HG02884 (cell line): Measurements from ENCODE around the gene LRP1B.
"Not testable (repeated sequence)": the region's sequence is repeated elsewhere in the genome, so short reads cannot be mapped to it uniquely, and the experiment has no call there.

ENCODE experiments used
- ATAC-seq: cut with Tn5 transposase; IDR thresholded peaks from one replicate; pipeline ENCODE4 v1.9.1; 2021; ENCODE audit warnings: mild to moderate bottlenecking, moderate library complexity; ENCODE audit not compliant: unreplicated experiment

The LRP1B gene

DNA sequence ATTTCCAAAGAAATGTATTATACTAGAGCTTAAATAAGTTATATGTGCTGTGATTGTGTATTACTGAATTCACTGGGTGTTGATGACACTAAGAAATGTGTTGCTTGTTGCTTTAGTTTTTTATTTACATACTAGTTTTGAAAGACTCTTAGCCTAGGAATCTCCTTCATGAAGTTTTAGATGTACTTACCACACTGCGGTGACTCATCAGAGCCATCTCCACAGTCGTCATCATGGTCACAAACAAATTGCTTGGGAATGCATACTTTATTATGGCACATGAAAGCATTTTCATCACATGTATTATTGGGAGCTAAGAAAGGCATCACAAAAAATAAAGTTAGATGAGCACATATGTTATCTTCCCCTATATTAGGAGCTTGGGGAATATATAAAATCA, 1624.2 kb downstream of the LRP1B start:
- ATAC-seq: no peak

DNA sequence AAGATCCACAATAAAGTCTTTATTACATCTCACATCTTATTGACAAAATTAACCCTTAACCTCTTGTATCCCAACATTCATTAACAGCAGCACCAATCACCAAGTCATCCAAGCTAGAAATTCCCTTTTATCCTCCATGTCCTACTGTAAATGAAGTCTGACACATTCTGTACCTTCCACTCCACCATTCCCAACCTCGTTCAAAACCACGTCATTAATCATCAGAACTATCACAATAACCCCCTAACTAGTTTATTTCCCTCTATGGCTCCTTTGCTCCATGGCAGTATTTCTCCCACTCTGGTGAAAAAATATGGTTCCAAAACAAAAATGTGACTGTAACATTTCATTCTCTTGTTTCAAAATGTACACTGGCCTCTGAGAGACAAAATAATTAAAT, 1626.2 kb downstream of the LRP1B start:
- no peak for ATAC-seq

DNA sequence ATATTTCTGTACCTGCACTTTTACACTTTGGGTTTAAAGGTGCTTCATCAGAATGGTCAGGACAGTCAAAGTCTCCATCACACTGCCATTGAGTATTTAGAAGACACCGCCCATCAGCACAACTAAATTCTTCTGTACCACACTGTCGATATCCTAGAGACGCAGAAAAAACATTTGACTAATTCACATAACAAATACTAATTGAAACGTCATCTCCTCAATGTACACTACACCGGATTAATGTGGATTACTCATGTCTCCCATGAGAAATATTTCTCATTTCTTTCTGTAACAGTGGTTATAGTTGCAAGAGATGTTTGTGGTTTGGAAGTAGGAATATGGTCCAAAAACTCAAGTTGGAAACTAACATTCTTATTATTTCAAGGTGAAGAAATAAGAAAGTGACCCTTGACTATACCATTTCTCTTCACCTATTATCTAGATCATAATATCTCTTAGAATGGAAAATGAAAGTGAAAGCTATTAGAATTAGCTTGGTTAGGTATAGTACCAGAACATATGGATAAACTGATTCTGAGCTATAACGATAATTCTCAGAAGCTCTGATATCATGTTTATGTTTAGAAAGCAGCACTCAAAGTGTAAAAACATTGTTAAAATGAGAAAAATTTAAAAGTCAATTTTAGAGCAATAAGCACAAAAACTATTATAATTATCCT, 1627.7 kb downstream of the LRP1B start:
- ATAC-seq: no peak

DNA sequence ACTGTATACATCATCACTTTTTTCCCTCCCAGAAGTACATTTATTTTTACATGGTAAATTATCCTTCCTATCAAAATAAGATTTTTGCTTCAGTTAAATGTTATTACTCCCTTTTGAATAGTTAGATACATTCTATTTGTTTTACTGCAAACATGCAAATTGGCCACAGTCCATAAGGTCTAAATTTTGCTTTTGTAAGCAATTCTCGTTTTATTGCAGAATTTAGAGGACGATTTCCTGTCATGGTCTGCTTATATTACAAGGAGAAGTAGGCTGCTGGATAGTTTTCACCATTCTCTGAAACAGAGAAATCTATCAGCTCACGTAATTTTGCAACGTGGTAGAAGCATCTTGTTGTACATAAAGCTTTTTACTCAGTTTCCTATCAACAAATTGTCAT, 1632.5 kb downstream of the LRP1B start:
- ATAC-seq: no peak

DNA sequence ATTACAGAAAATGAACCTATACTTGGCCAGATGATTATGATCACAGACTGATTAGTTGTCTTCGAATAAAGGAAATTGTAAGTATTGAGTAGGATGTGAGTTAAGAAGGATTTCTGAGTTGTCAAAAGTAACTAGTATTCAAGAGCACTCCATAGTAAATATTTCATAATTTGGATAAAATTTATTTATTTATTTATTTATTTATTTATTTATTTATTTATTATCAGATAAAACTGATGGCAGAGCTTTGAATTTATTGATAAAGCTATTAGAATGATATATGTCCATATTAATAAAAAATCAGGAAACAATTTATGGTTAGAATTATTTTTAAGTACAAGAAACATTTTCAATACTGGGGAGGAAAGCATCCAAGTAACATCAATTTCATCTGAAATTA, 1634.1 kb downstream of the LRP1B start:
- ATAC-seq: no peak

DNA sequence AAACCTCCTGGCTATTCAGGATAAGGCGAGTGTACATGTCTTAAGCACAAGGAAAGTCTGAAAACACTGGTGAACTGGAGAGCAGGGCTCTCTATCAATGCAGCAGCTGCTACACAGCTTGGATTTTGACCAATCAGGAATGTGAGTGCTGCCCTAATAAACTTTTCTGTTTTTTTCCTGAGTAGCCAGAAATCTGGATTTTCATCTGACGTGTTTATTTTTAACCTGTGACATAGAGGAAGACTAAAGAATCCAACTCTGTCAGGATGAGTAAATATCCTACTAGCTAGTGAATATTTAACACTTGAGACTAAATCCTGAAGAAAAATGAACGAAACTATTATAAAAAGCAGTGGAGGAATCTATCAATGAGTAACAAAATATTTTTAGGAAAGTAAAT, 1638.9 kb downstream of the LRP1B start:
- ATAC-seq: no peak

DNA sequence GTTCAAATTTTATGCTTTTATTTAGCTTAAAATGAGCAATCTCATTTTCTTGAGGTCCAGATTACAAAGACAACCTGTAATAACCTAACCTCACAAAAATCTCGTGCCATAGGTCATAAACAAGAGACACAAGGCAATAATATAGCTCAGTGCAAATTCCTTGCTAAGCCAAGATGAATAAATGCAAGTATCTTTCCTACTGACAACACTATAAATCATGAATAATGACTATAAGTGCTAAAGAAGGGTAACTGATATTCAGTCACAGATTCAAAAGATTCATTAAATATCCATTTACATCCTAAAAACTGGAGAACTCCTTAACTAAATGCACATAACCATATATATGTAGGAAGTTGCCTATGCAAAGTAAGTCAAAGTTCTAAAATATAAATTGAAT, 1641.6 kb downstream of the LRP1B start:
- no peak for ATAC-seq

DNA sequence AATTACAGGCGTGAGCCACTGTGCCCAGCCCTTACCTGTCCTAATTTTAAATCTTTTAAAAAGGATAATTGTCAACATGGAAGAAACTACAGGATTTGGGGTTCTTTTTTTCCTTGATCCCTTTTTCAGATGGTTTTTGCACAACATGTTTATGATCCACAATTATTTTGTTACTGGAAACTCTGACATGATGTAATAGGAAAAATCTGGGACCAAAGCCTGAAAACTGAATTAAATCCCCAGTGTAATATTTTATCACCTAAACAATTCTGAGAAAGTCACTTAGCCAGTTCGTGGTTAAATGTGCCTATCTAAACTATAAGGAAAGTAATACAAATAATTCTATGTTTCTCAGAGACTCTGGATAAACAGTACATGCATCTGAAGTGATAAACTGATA, 1649.7 kb downstream of the LRP1B start:
- ATAC-seq: no peak

DNA sequence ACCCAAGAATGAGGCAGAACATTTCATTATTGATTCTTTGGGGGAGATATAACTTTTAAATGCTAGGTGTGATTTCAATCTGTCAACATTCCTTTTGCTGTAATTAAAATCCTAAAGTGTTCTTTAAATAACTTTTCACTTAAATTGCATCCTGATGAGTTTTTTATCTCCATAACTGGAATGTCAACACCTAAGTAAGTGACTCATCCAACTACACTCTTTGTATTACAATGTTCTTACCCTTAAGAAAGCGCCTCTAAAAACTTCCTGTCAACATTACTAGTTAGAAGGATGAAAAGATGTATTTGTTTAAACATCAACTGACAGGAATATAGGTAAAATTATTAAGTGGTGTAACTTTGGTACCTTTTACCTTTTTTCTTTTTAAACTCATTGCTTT, 1657.0 kb downstream of the LRP1B start:
- ATAC-seq: no peak

DNA sequence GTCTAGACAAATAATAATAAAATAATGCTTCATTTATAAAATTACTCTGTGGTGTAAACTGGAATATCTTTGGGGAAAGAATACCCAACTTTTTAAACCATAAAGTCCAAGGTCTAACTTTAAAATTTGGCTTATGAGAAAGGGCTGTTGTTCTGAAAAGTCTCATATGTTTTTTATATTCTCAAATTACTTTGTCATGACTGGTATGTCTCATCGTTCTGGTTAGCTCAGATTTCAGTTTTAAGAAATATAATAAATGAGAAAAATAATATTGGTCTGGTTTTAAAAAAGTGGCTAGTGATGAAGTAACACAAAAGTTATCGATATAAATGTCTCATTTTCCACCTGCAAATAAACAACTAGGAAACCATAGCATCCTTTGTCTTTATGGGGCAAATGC, 1658.1 kb downstream of the LRP1B start:
- ATAC-seq: no peak

DNA sequence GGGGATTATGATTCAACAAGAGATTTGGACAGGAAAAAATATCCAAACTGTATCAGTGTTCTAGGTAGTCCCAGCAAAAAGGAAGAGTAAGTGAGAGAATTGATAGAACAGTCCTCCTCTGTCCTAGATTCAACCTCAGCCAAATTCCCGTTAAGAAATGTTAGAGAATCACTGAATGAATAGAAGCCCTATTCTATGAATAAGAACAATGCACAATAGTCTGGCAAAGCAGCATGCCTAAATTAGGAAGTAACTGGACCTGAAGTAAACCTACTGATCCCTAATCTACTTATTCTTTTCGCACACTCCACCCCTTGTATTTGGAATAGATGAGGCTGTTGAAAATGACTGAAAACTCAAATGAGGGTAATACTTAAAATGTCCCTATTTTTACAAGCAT, 1665.5 kb downstream of the LRP1B start:
- no peak for ATAC-seq

DNA sequence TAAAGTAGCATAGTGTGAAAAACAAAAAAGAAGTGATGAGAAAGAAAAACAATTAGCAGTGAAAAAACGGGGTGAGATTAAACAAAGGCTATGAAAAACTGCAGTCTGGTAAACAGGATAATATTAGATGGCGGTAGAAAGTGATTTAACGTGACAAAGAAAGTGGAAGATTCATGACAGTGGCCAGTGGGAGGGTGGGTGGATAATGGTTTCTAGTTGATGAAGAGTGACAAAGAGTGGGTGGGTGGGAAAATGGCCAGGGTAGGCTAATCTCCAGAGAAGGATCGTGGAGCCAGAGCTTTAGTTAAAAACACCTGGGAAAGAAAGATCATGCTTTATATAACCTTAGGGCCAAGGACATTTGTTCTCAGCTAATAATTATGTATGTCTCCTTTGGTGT, 1667.8 kb downstream of the LRP1B start:
- ATAC-seq: no peak

DNA sequence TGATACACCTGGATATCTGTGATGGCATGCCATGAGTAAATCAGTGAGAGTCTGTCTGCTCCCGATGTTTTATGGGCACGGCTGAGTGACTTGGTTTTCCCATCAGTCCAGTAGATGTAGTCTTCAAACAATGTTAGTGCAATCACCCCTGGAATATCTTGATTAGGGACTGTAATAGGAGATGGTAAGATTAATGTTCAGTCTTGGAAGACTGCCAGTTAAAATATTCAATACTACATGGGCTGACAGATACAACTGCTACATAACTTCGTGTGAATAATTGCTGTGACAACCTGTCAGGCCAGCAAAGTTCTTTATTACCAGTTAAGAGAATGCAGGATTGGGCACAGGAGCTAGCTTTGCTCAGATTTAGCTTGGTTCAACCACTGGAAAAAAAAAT, 1673.3 kb downstream of the LRP1B start:
- no peak for ATAC-seq

DNA sequence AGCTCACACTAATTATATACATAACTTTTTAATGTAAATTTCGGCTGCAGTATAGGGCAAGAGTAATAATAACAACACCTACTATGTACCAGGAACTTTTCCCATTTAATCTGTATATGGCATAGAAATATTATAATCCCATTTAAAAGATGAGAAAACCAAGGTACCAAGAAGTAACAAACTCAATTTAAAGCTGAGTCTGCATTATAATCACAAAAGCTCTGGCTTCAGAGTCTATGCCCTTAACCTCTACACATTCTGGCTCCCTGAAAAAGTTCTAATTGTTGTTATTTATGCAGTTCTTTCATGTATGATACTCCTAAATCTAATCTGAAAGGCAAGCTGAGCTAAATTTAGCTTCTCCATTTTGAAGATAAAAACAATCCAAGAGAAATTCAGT, 1675.5 kb downstream of the LRP1B start:
- ATAC-seq: no peak

DNA sequence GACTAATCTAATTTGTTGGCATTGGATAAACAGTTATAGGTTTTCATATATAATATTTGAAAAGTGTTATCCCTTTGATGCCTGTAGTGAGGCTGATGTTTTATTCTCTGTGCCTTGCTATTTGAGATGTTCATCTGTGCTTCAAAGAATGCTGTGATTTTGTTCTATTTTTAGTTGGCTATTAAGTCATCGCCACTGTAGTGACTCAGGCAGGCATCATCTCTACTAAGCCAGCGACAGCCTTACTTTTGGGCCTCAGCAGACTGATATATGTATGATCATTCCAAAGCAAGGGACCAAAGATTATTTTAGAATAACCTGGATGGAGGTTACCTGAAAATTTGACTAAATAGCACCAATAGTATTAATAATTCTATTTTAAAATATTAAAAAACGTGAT, 1676.1 kb downstream of the LRP1B start:
- ATAC-seq: no peak

DNA sequence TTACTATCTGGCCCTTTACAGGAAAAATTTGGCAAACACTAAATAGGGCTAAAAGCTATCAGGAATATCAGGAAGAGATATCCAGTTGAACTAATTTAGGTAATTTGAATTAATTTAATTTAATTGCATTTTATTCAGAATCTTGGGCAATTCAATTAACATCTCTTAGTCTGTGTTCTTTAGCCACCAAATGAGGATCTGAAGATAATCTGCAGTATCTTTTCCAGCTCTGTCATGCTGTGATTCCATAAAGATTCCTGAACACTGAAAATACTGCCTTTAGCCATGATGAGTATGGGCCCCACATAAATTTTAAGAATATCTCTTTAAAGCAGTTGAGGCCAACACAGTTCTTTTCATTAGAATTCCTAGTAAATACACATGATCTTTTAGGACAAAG, 1679.5 kb downstream of the LRP1B start:
- no peak for ATAC-seq

DNA sequence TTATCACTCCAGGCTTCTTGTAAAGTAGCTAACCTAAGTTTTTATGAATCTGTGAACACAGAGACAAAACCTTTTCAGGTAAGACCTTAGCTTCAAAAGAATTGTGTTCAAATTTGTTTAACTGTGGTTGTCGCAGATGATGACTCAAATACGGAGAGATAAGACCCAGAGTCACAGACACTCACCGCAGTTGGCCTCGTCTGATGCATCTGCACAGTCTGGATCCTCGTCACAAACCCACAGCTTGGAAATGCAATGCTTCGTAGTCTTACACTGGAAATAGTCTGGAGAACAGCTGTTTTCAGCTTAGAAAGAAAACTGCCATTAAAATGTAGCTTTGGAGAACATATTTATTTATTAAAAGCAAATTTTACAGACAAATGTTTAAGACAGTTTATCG, 1688.5 kb downstream of the LRP1B start:
- ATAC-seq: no peak

DNA sequence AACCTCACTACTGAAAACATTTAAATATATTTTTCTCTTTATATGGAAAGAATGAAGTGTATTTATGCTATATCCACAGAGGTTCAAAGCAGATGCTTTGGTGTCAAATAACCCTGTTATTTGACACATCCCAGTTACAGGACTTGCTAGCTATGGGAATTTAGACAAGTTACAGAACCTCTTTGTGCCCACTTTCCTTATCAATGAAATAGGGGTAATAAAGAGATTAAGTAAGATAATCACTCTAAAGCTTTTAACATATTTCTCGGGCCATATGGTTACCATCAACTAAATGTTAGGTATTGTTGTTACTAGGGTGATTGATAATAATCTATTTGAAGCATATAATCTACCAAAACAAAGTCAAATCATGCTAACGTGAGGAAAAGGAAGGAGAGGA, 1690.0 kb downstream of the LRP1B start:
- ATAC-seq: no peak

DNA sequence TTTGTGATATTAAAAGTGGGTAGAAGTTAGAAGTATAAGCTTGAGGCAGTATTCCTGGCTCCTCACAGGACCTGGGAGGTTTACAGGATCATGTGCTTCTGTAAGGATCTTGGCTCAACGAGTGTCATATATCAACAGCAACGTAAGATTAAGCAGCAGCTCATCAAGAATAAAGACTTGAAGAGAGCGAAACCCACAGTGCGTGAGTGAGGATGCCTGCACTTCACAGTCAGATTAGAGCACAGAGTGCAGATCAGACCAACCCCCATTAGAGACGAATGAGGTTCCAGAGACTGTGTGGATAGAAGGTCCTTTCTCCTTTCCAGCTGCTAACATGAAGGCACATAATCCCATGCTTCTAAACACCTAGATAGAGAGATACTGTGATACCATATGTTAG, 1693.9 kb downstream of the LRP1B start:
- no peak for ATAC-seq

DNA sequence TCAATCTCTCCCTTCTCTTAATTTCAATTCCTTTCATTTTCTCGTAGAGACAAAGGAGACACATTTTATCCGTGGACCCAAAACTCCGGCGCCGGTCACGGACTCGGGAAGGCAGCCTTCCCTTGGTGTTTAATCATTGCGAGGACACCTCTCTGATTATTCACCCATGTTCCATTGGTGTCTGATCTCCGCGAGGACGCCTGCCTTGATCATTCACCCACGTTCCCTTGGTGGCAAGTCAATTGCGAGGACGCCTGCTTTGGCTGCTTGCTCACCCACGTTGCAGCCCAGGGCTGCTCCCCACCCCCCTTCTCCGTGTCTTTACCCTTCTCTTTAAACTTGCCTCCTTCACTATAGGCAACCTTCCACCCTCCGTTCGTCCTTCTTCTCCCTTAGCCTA, 1703.8 kb downstream of the LRP1B start:
- ATAC-seq: not testable (repeated sequence)

DNA sequence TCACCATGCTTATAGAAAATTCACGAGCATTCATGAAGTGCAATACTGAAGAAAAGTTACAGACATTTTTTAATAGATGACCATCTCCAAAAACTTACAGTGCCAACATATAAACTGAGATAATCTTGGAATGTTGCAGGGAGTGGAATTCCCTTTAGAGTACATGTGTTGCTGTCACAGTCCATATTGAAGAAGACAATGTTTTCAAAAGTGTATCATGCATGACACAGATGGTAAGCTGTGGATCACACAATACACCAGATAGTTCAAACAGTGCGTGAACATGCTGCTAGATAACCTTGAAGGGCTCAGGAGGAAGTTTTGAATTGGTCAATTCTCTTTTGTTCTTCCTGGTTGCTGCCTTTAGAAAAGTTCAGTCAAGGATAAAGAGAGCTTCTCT, 1706.3 kb downstream of the LRP1B start:
- ATAC-seq: no peak

DNA sequence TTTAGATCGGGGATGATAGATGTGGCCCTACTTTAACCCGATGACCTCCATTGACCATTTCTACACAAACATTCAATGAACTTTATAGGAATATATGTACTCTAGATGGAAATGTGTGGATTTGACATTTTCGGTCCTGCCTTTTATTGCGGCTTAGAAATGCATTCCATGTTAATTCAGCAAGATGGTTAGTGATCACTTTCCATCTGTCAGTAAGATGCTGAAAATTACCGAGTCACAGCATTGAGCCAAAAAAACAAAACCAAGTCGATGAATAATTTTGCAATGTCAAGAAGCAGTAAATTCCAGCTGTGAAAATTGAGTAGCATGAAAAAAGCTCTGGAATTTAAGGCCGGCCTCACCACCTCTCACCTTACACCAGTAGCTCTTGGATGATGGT, 1708.1 kb downstream of the LRP1B start:
- ATAC-seq: no peak

DNA sequence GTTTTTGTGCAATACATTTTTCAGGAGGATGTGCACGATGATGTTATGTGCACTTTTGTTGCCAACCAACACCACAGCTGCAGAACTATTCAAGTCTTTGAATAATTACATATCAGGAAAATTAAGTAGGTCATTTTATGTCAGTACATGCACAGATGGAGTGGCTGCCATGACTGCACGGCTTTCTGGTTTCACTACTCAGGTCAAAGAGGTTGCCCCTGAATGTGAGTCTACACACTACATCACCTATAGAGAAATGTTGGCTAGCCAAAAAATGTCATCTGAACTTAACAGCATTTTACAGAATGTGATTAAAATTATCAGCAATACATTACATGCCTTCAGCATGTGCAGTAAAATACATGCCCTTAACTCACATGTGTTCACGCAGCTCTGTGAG, 1713.3 kb downstream of the LRP1B start:
- ATAC-seq: no peak

DNA sequence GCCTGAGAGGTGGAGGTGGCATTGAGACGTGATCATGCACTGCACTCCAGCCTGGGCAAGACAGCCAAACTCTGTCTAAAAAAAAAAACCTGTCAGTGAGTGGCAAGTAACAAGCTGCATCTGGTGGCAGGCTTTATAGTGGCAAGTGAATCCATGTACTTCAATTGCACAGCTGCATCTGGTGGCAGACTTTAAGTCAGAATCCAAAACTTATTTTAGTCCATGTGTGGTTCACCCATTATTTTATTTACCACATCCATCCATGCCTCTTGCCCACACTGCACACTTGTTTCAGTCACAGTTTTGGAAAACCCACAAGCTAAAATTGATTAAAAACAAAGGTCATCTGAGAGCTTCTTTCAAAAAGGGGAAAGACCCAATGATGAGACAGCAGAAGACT, 1714.2 kb downstream of the LRP1B start:
- ATAC-seq: no peak
